IPS DF 6.9 (cell line): ENCODE data around the gene UNC79.

Source experiments
- DNase-seq: peaks from one replicate; pipeline ENCODE4 v3.0.0-alpha.2; 2013; ENCODE audit warnings: low read depth, low spot score
- H3K27ac ChIP-seq: one replicate; pipeline ENCODE4 v1.5.1; 2013; ENCODE audit warnings: low read length, control low read depth
- H3K27me3 ChIP-seq: 2 replicates; pipeline ENCODE4 v1.6.1; 2013; ENCODE audit warnings: mild to moderate bottlenecking, low read length; ENCODE audit not compliant: control insufficient read depth, insufficient read depth
- H3K36me3 ChIP-seq: 2 replicates; pipeline ENCODE4 v1.6.1; 2013; ENCODE audit warnings: low read length; ENCODE audit not compliant: control insufficient read depth, insufficient read depth
- H3K4me1 ChIP-seq: 2 replicates; pipeline ENCODE4 v1.6.1; 2013; ENCODE audit warnings: low read length; ENCODE audit not compliant: control insufficient read depth, insufficient read depth
- H3K4me3 ChIP-seq: 2 replicates; pipeline ENCODE4 v1.5.1; 2013; ENCODE audit warnings: mild to moderate bottlenecking, low read length
- H3K9me3 ChIP-seq: 2 replicates; pipeline ENCODE4 v1.6.1; 2013; ENCODE audit warnings: low read length, inconsistent platforms; ENCODE audit not compliant: control insufficient read depth, insufficient read depth
- whole genome bisulfite sequencing: extraction: QIAGEN DNeasy Blood & Tissue Kit; methylation state at CpG from one replicate; pipeline ENCODE4 v1.1.7; 2013; ENCODE audit warnings: mixed read lengths, missing lambda C conversion rate; ENCODE audit not compliant: insufficient read length, insufficient coverage; 5-methylcytosine and 5-hydroxymethylcytosine counted together

The UNC79 gene

DNA sequence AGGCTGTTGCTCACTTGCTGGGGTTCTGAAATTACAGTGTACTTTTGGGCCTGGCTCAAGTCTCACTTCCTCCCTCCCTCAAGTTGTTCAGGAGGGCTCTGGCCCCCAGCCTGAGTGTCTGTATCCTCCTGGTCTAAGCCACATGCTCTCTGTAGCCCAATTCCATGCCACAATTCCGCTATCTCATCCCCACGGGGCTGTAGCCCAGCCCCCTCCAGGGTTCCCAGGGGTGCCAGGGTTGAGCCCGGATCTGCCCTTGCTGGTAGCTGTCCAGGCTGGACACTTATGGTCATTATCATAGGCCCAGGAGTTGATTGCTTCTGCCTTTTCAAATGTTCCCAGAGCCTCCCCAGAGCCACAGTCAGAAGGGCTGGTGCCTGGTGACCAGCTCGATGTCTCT is 292.3 kb downstream of the UNC79 start:
- 0 out of 2 replicates have a peak, but pooled peaks cover 2% of the 10 kb centered on the region for H3K36me3 ChIP-seq
- no CpG with 5 or more reads among the region's 4 CpGs for WGBS

DNA sequence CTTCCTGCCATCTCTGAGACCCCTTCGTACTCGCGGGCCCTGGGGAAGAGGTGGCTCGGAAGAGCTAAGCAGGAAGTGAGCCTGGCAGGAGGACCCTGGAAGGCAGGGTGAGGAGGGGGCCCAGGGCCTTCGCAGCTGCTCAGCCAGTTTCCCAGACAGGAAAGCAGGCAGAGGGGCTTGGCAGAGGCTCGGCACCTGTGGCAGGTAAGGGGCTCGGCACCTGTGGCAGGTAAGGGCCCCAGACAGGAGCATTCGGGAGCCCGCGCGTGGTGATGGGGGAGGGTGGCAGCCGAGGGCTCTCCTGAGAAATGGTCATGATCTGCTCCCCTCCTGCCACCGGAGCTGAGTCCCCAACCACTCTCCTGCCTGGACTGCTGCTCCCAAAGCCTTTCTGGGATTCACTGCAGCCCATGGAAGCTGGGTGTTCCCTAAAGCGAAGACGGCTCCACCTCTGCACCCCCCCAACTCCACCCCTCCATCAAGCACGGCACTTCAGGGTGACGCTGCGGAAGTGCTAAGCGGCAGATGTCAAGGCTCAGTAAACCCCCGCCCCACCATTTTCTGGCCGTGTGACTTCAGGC is 294.4 kb downstream of the UNC79 start:
- H3K36me3 ChIP-seq: 0 out of 2 replicates have a peak, but pooled peaks cover 2% of the 10 kb centered on the region
- no peak overlapping the region for H3K27ac ChIP-seq
- no CpG with 5 or more reads among the region's 21 CpGs for WGBS
- H3K4me1 ChIP-seq: peaks cover 2% of the 10 kb centered on the region; the same call in 1 of the 2 replicates
- no peak overlapping the region for H3K4me3 ChIP-seq
- H3K27me3 ChIP-seq: no peaks in the 10 kb centered on the region
- DNase-seq: no peak
- H3K9me3 ChIP-seq: no peaks in the 10 kb centered on the region

More for the DNA sequence above, 292.3 kb downstream of the UNC79 start:
- no peak overlapping the region for H3K27ac ChIP-seq
- peaks cover 2% of the 10 kb centered on the region; the same call in 1 of the 2 replicates for H3K4me1 ChIP-seq
- DNase-seq: no peak
- no peaks in the 10 kb centered on the region for H3K9me3 ChIP-seq
- no peaks in the 10 kb centered on the region for H3K27me3 ChIP-seq
- no peak overlapping the region for H3K4me3 ChIP-seq

DNA sequence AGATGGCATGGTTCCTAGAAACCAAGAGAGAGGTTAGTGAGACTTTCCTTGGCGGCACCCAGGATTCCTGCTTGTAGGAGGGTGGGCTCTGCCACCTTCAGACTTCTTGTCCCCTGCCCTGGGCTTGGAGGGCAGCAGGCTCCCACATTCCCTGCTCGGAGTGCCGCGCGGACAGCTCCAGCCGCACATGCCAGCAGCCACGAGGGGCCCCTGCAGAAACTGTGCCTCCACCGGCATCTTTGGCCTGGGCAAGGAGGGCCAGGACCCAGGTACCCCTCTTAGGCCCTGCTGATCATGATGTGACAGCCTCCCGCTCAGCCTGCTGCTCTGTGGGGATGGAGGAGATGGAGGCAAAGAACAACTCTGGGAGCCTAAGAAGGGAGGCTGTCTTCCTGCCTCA is 295.3 kb downstream of the UNC79 start:
- Histone ChIP-seq H3K27me3 (no peaks in the 10 kb centered on the region), H3K36me3 (0 out of 2 replicates have a peak, but pooled peaks cover 2% of the 10 kb centered on the region), H3K4me1 (peaks cover 2% of the 10 kb centered on the region; the same call in 1 of the 2 replicates), H3K4me3 (no peak overlapping the region), H3K9me3 (no peaks in the 10 kb centered on the region), H3K27ac (no peak overlapping the region)
- DNase-seq: no peak
- no CpG with 5 or more reads among the region's 9 CpGs for WGBS

DNA sequence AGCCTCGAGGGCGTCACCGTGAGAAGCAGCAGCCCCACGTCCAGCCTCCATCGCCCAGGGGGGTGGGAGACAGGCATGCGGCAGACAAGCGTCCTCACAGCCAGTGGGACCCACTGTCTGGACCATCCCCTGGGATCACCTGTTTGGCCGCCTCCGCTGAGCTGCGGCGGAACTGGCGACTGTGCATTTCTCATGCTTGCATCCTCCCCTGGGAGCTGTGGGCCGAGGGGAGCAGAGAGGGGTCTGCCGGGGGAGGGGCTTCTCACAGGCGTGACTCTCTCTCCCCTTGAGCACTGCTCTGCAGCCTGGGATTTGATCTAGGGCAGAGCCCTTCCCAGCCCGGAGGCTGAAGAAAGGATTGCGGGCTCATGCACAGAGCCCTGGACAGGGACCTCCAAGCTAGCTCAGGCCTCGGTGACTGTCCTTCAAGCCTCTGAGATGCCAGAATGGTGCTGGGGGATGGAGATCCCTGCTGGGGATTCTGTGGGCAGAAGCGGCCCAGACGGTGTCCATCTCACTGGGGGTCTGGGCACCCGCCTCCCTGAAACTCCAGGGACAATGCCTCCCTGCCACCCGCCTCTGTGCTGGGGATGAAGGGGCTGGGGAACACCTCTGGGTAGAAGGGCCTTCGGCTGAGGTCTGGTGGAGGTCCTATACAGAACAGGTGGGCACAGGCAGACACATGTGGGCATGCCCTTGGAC is 296.5 kb downstream of the UNC79 start:
- no peaks in the 10 kb centered on the region for H3K27me3 ChIP-seq
- no peak for DNase-seq
- peaks cover 2% of the 10 kb centered on the region; the same call in 1 of the 2 replicates for H3K4me1 ChIP-seq
- no CpG with 5 or more reads among the region's 23 CpGs for WGBS
- H3K4me3 ChIP-seq: no peak overlapping the region
- no peaks in the 10 kb centered on the region for H3K9me3 ChIP-seq
- H3K36me3 ChIP-seq: no peaks in the 10 kb centered on the region
- no peak overlapping the region for H3K27ac ChIP-seq

DNA sequence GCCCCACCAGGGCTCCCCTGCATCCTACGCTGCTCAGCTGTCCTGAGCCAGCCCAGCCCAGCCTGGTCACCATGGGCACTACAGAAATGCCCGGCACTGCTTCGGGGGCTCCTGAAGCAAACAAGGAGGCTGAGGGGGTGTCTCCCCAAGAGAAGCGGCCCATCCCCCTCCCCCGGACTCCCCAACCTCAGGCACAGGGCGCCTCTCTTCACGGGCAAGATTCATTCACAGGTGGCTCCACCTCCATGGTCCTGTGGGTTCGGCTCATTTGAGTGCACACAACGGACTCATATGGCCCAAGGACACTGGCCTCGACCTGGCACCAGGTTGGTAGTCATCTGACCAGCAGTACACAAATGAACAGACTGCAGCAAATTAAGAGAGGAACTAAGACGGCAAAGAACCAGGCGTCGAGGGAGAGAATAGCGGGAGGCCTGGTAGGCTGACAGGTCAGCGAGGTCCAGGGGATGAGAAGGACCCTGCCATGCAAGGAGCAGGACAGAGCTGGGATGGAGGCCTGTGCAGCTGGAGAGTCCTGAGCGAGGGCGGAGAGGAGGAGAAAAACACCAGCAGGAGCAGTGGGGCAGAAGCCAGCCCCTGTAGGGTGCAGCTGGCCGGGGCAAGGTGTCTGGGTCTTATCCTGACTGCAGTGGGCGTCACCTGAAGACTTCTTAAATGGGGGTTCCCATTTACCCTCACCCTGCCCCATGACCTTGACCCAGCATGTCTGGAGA is 297.3 kb downstream of the UNC79 start:
- peaks cover 2% of the 10 kb centered on the region; the same call in 1 of the 2 replicates for H3K4me1 ChIP-seq
- WGBS: no CpG with 5 or more reads among the region's 19 CpGs
- H3K9me3 ChIP-seq: no peaks in the 10 kb centered on the region
- DNase-seq: no peak
- no peaks in the 10 kb centered on the region for H3K27me3 ChIP-seq
- H3K27ac ChIP-seq: no peak overlapping the region
- no peaks in the 10 kb centered on the region for H3K36me3 ChIP-seq
- H3K4me3 ChIP-seq: no peak overlapping the region

DNA sequence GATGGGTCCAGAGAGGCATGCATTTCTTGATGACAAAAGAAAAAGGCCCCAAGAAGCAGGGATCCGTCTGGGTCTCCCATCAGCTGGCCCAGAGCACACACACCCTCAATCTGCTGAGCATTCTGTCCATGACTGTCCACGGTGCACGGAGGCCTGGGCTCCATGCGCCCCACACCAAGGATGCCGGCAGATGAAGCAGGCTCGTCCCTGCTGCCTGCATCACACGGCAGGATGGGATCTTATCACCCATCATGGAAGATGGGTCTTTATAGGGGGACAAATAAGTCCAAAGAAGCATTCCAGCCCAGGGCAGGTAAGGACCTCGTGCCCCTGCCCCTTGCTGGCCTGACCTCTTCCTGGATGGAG is 297.9 kb downstream of the UNC79 start:
- Histone ChIP-seq H3K27ac (no peak overlapping the region), H3K36me3 (no peaks in the 10 kb centered on the region), H3K9me3 (no peaks in the 10 kb centered on the region), H3K4me1 (peaks cover 2% of the 10 kb centered on the region; the same call in 1 of the 2 replicates), H3K27me3 (no peaks in the 10 kb centered on the region), H3K4me3 (no peak overlapping the region)
- WGBS: no CpG with 5 or more reads among the region's 8 CpGs
- no peak for DNase-seq

DNA sequence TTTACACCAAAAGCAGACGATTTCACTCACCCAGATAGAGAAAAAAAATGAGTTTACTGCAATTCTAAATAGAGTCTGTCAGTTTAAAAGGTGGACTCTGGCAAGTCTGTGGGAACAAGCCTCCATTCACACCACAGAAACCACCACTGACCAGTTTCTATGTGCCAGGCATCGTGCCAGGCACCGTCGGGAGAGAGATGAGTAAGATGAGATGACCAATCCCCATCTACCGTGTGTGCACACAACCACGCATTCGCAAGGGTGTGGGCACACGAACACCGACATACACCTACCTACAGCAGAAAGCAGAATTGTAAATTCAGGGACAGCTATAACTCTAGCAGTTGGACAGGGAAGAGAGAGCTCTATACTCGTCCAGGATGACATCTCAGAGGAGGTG is 299.3 kb downstream of the UNC79 start:
- H3K36me3 ChIP-seq: no peaks in the 10 kb centered on the region
- DNase-seq: no peak
- no peaks in the 10 kb centered on the region for H3K9me3 ChIP-seq

DNA sequence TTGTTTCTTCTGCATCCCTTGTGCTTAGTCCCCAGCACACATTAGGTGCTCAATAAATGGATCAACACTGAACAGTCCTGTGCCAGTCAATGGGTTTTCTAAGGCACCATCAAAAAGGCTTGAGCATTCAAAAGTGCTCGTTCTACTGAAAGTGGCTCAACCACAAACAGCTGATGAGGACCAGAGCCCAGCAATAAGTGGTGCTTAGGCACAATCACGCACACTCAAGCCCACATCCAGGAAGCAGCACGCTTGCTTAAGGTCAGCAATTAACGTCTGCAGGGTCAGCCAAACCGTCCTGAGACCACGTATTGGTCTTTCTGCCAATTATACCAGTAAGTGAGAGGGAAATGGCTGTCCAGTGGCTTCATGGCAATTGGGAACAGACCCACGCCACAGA is 301.0 kb downstream of the UNC79 start:
- Histone ChIP-seq H3K4me3 (no peak overlapping the region), H3K27ac (no peak overlapping the region), H3K36me3 (no peaks in the 10 kb centered on the region), H3K4me1 (no peaks in the 10 kb centered on the region; the same call in 1 of the 2 replicates), H3K9me3 (no peaks in the 10 kb centered on the region), H3K27me3 (no peaks in the 10 kb centered on the region)
- no CpG with 5 or more reads among the region's 7 CpGs for WGBS
- DNase-seq: no peak

More for the DNA sequence above, 299.3 kb downstream of the UNC79 start:
- no CpG with 5 or more reads among the region's 10 CpGs for WGBS
- Histone ChIP-seq H3K4me1 (peaks cover under 1% of the 10 kb centered on the region; the same call in 1 of the 2 replicates), H3K27ac (no peak overlapping the region), H3K27me3 (no peaks in the 10 kb centered on the region), H3K4me3 (no peak overlapping the region)

DNA sequence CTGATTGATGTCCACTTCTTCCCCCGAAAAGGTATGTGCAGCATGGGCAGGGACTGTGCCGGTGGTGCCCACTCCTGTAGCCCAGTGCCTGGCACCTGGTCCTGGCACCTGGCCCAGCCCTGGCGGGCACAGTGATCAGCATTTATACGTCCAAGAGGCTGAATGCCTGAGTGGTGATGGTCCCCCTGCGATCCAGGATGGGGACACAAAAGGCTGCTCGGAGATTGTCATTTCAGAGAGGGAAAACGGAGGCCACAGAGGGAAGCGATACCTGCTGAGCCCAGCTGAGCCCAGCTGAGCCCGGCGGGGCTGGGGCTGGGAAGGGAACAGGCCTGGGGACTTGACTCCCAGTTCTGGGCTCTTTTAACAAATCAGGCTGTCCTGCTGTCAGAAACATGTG is 301.8 kb downstream of the UNC79 start:
- no CpG with 5 or more reads among the region's 10 CpGs for WGBS
- DNase-seq: no peak
- no peaks in the 10 kb centered on the region for H3K27me3 ChIP-seq

DNA sequence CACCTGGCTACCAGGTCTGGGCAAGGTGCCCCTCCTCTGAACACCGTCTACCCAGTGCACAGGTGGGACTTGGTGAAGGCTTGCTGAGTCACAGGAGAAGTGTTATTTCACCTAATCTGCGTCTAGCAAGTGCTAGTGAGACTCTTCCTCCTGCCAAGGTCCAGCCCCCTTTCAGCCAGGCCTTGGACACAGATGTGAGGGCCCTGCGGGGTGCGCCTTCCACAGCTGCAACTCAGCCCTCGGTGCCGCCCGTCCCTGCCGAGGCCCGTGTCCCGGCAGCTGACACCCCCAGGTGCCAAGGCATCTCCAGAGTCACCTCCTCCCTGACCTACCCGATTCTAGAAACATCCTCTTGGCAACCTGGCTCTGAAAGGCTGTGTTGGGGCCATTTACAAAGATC is 302.5 kb downstream of the UNC79 start:
- no CpG with 5 or more reads among the region's 11 CpGs for WGBS
- Histone ChIP-seq H3K9me3 (no peaks in the 10 kb centered on the region), H3K27me3 (no peaks in the 10 kb centered on the region), H3K36me3 (no peaks in the 10 kb centered on the region), H3K4me1 (no peaks in the 10 kb centered on the region; the same call in 1 of the 2 replicates), H3K27ac (no peak overlapping the region), H3K4me3 (no peak overlapping the region)
- DNase-seq: no peak

More for the DNA sequence above, 301.8 kb downstream of the UNC79 start:
- H3K4me3 ChIP-seq: no peak overlapping the region
- no peaks in the 10 kb centered on the region for H3K9me3 ChIP-seq
- H3K27ac ChIP-seq: no peak overlapping the region
- H3K36me3 ChIP-seq: no peaks in the 10 kb centered on the region
- no peaks in the 10 kb centered on the region; the same call in 1 of the 2 replicates for H3K4me1 ChIP-seq
